GM21786 (cell line): Measurements from ENCODE around the gene LCN9.
"Not testable (repeated sequence)": the region's sequence is repeated elsewhere in the genome, so short reads cannot be mapped to it uniquely, and the experiment has no call there.

ENCODE experiments used
- ATAC-seq: cut with Tn5 transposase; IDR thresholded peaks from one replicate; pipeline ENCODE4 v1.9.1; 2021; ENCODE audit not compliant: unreplicated experiment

Gene LCN9

GRCh38 chr9:135670721-135671590 lies 7.8 kb downstream of the LCN9 start:
- ATAC-seq = no peak

GRCh38 chr9:135671591-135672041 lies 8.5 kb downstream of the LCN9 start:
- no peak for ATAC-seq

GRCh38 chr9:135672786-135673185 lies 9.7 kb downstream of the LCN9 start:
- ATAC-seq = not testable (repeated sequence)

- ATAC-seq = no peak
Measured at GRCh38 chr9:135673941-135674340, 10.8 kb downstream of the LCN9 start.

GRCh38 chr9:135674977-135675376 lies 11.9 kb downstream of the LCN9 start:
- ATAC-seq = no peak

GRCh38 chr9:135676891-135677290 lies 13.8 kb downstream of the LCN9 start:
- no peak for ATAC-seq

GRCh38 chr9:135677641-135678168 lies 14.6 kb downstream of the LCN9 start:
- no peak for ATAC-seq

GRCh38 chr9:135678236-135679017 lies 15.3 kb downstream of the LCN9 start:
- ATAC-seq = no peak

GRCh38 chr9:135680056-135680455 lies 16.9 kb downstream of the LCN9 start:
- ATAC-seq = no peak

GRCh38 chr9:135681161-135681560 lies 18.1 kb downstream of the LCN9 start:
- no peak for ATAC-seq

GRCh38 chr9:135683401-135684034 lies 20.4 kb downstream of the LCN9 start:
- no peak for ATAC-seq

GRCh38 chr9:135684691-135685090 lies 21.6 kb downstream of the LCN9 start:
- ATAC-seq = no peak

- ATAC-seq = no peak
Measured at GRCh38 chr9:135687216-135687615, 24.1 kb downstream of the LCN9 start.

GRCh38 chr9:135689011-135689410 lies 25.9 kb downstream of the LCN9 start:
- ATAC-seq = no peak

- no peak for ATAC-seq
Measured at GRCh38 chr9:135690836-135691570, 27.9 kb downstream of the LCN9 start.

- no peak for ATAC-seq
Measured at GRCh38 chr9:135692410-135692809, 29.3 kb downstream of the LCN9 start.

- no peak for ATAC-seq
Measured at GRCh38 chr9:135693265-135693664, 30.2 kb downstream of the LCN9 start.

GRCh38 chr9:135693771-135694170 lies 30.7 kb downstream of the LCN9 start:
- no peak for ATAC-seq

GRCh38 chr9:135694414-135694813 lies 31.3 kb downstream of the LCN9 start:
- no peak for ATAC-seq

GRCh38 chr9:135695036-135695435 lies 31.9 kb downstream of the LCN9 start:
- no peak for ATAC-seq

GRCh38 chr9:135695642-135696041 lies 32.5 kb downstream of the LCN9 start:
- no peak for ATAC-seq
